HG02970 (cell line): ENCODE data around the gene PRR14L.
"Not testable (repeated sequence)": the region's sequence is repeated elsewhere in the genome, so short reads cannot be mapped to it uniquely, and the experiment has no call there.

Experiments
- ATAC-seq: cut with Tn5 transposase; IDR thresholded peaks from one replicate; pipeline ENCODE4 v1.9.1; 2021; ENCODE audit warnings: mild to moderate bottlenecking, moderate library complexity, moderate number of reproducible peaks; ENCODE audit not compliant: unreplicated experiment, low FRiP score

PRR14L gene

DNA sequence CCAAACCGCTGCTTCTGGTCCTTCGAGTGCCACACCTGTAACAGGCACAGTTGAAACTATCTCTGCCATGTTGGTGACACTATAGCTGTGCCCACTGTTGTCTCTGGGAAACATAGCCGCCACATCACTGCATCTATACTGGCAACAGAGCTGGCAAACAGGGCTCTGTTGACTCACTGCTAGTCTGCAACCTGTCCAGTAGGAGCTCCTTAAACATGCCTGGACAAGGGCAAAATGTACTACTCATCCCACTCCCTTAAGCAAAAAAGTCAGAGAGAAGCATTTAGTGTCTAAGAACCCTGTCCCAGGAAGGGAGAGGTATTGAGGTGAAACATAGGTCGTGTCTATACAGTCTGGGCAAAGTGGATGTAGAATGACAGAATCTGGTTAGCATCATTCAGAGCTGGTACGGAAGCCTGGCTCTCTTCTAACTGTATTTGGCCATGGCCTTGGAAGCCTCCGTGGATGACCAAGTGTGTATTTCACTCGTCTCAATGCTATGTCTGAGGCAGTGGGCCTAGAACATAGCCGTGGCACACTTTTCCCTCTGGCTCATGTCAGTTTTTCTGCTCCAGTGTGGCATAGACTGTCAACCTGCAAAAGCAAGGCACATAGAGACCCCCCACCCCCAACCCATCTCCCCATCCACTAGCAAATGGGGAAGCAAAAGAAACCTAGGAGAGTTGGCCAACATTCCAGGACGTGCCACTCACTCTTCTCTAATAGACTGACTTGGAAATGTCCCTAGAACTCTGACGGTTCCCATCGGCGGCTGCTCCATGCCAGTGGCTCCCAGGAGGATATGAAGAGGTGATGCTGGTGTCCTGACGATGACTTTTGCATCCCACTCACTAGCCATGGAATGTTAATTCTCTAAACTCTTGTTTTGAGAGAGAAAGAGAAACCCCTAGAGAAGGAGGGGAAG lies 66.5 kb downstream of the PRR14L start:
- no peak for ATAC-seq

DNA sequence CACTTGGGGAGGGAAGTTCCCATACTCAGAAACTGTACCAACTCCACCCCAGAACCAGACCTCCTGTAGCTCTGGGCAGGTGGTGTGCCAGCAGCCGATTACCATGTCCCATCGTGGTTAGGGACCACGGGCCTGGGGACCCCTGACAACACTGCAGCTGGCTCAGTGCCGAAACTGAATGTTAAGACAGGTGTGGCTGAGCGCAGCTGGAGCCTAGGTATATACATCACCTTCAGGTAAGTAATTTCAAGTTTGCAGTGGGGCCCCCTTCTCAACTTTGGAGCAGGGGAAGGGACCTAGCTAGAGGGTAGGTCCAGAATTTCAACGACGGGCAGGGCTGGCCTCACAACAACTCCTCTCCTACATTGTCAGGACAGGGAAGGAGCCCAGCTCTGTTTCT lies 67.2 kb downstream of the PRR14L start:
- ATAC-seq: no peak

DNA sequence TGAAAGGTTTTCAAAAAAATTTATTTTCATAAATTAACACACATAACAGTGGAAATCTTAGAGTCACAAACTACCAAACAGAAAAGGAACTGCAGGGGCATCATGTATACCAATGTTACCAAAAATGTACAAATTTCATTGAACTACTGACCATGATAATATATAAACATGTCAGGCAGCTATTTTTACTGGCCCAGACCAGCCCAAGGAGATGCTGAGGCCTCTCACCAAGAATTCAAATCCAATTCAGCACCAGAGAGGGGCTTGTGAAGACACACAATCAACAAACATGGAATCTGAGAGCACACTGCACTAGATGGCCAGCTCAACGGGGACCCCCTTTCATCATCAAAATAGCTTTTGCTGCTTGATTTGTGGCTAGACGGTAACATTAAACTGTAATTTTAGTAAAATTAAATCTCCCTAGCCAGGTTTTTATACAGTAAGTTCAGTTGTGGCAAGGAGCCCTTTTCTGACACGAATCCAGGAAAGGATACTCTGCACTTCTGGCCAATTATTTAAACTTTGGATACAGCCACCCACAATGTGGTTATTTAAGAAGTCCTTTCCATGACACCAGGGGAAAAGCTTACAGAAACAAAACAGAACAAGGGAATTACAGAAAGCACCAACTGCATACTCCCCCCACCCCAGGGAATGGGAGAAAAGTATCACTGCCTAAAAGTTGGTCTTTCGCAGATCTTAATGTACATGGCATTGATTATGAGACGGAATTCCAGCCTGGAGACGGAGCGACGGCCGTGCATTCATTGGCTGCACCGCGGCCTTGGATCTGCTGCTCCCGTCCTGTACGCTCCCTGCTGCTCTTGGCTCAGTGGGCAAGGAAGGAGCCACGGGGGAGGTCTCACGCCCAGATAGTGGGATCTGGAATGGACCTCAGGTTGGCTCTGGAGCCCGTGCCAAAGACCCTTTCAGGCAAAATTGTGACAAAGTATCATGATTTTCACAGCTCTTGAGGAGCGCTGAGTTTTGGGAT lies 68.3 kb downstream of the PRR14L start:
- ATAC-seq: no peak

DNA sequence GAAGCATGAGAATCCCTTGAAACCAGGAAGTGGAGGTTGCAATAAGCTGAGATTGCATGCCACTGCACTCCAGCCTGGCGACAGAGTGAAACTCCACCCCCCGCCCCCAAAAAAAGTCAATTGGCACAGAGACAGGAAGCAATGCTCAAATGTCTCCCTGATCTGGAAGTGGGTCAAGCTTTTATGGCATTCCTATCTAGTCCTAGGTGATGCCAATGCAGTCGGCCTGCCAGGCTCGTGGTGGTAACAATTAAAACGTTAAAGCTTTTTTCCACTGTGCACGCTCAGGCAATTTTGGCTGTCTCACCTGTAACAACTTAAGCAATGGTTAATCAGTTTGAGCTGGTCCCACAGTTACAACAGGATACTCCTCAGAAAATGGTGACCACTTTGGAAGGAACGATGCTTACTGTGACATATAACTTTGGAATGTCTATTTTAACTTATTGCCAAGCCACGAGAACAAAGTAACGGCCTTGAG lies 69.0 kb downstream of the PRR14L start:
- ATAC-seq: no peak

DNA sequence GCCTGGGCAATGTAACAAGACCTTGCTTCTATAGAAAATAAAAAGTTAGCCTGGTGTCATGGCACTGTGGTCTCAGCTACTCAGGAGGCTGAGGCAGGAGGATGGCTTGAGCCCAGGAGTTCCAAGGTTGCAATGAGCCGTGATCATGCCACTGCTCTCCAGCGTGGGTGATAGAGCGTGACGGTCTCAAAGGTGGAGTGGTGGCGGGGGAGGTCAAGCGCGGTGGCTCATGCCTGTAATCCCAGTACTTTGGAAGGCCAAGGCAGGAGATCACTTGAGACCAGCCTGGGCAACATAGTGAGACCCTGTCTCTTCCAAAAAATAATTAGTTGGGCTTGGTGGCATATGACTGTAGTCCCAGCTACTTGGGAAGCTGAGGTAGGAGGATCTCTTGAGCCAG lies 71.2 kb downstream of the PRR14L start:
- no peak for ATAC-seq

DNA sequence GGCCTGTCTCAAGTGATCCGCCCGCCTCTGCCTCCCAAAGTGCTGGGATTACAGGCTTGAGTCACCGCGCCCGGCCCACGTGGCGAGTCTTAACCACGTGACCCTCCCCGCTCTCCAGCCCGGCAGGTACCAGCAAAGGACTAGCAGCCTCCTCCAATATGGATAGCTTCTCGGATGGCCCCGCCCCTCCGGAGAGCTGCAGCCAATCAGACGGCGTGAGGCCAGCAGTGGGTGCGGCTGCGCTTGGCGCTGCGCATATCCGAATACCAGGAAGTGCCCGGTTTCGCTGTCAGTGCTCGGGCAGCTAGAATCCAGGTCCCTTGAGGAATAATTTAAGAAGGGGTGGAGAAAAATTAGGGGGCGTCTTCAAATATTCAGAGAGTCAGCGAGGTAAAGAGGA lies 73.2 kb downstream of the PRR14L start:
- ATAC-seq: peak; percentile 76

DNA sequence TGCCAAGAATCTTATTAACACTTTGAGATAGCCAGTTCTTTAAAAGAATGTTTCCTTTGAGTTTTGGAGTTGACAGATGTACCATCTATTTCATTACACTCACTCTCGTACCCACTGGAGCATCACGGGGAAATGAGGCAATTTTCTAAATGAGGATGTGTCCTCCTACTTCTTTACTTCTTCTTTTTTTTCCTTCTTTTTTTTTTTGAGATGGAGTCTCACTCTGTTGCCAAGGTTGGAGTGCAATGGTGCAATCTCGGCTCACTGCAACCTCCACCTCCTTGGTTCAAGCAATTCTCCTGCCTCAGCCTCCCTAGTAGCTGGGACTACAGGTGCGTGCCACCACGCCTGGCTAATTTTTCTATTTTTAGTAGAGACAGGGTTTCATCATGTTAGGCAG lies 75.7 kb downstream of the PRR14L start:
- not testable (repeated sequence) for ATAC-seq

DNA sequence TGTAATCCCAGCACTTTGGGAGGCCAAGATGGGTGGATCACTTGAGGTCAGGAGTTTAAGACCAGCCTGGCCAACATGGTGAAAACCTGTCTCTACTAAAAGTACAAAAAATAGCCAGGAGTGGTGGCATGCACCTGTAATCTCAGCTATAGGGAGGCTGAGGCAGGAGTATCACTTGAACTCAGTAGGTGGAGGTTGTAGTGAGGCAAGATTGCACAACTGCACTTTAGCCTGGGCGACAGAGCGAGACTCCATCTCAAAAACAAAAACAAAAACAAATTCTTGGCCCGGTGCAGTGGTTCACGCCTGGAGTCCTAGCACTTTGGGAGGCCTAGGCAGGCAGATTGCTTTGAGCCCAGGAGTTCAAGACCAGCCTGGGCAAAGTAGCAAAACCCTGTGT lies 81.1 kb downstream of the PRR14L start:
- ATAC-seq: not testable (repeated sequence)

DNA sequence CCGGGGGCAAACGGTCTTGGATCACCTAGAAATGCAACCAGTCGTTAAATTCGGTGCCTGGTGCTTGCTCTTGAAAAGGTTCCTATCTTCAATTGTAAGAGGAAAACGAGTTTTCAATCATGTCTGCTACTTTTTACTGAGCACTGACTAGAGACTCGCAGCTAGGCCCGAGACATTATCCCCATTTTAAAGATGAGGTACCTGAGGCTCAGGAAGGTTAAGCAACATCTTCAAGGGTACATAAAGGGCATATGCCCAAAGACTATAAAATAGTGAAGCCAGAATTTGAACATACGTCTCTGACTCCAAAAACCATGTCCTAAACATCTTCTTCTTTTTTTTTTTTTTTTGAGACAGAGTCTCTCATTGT lies 87.3 kb downstream of the PRR14L start:
- ATAC-seq: no peak

DNA sequence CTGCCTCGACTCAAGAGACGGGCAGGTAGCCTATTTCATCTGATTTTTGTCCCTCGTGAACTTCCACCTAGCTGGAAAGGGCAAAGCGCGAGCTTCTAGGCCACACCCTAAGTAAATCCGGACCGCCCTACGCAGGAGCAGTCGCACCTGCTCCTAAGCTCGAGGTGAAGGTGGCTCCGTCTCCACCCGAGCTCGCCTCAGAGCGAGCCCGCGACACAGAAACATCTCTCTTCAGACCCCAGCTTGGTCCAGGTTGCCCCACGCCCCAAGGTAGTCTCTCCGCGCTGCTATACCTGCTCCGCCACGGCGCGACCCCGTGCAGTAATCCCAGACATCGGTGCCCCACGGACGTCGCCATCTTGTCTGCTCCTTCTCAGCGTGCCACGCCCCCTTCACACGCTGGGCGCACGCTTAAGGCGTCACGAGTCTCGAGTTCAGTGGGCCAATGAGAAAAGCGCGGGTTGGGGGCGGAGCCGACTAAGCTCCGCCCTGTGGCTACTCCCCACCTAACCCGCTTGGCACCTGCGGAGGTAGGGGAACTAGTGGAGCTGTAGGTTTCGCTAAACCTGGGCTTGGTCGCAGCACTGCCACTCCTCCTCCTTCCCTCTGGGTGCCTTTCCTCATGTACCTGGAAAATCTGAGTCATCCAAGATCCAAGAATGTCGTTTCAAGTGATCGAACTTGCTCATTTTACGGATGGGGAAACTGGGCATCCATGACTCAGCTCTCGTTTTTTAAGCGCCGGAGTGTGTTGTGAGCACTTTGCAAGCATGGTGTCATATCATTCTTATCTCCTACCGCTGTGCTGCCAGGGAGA lies 87.9 kb downstream of the PRR14L start, which contains the start of gene PISD:
Gene PISD (minus strand): TSS at position 365 of the 817 bp plus-strand sequence. CDS start 7 bp downstream, at position 358.
- peak; percentile 88 for ATAC-seq

DNA sequence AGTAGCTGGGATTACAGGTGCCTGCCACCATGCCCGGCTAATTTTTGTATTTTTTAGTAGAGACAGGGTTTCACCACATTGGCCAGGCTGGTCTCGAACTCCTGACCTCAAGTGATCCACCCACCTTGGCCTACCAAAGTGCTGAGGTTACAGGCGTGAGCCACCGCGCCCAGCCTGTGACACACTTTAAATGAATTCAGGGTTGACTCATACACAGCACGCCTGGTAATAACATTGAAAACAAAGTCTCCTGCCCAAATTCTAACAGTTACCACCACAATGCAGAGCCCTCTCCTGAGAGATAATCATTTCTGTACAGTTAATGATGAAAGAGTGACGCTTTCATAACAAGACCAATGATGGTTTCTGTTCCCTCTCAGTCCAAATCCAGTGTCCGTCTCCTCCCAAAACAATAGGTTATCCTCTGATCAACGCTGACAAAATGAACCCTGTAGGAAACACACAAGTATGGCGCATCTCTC lies 89.0 kb downstream of the PRR14L start:
- ATAC-seq: not testable (repeated sequence)

DNA sequence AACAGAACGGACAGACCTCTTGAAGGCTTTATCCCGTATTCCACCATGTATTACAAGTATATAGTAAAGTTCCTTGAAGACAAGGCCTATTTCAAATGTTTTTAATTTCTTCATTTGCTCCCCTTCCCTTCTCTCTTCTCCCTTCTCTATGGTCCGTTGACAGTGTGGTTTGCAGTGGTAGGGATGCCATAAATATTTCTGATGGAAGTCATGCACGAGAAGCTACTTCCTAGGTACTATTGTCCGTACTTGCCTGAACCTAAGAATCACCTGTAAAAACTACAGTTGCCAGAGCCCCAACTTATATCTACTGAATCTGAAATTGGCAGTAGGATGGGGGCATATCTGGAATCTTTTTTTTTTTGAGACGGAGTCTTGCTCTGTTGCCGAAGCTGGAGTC lies 90.7 kb downstream of the PRR14L start:
- no peak for ATAC-seq

DNA sequence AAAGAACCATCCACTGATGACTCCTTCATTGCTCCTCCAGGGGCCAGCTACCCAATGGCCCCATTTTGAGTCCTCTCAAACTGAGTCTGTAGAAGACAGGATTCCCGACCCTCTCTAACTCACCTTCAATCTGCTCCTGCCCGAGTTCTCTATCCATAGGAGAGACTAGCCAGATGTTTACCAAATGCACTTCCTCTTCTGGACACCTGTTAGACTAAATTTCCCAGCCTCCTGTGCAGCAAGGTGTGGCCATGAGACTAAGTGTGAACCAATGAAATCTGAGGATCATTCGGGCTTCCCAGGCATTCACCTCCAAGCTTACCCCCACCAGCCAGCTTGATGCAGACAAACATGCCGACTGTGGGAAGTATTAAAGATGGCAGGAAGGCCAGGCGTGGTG lies 95.5 kb downstream of the PRR14L start:
- ATAC-seq: no peak

DNA sequence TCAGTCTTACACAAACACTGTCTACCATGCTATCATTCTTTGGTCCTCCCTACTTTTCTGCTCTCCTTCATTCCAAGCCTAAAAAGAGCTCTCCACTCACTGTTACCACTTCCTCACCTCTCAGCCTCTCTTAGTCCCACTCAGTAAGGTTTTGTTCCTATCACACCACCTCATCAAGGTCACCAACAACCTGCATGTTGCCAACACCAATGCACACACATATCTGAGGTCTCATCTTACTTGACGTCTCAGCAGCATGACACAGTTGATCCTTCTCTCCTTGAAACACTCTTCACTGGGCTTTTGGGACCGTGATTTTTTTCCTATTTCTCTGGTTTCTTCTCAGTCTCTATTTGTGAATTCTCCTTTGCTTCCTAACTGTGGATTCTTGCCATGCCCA lies 96.0 kb downstream of the PRR14L start:
- ATAC-seq: no peak

DNA sequence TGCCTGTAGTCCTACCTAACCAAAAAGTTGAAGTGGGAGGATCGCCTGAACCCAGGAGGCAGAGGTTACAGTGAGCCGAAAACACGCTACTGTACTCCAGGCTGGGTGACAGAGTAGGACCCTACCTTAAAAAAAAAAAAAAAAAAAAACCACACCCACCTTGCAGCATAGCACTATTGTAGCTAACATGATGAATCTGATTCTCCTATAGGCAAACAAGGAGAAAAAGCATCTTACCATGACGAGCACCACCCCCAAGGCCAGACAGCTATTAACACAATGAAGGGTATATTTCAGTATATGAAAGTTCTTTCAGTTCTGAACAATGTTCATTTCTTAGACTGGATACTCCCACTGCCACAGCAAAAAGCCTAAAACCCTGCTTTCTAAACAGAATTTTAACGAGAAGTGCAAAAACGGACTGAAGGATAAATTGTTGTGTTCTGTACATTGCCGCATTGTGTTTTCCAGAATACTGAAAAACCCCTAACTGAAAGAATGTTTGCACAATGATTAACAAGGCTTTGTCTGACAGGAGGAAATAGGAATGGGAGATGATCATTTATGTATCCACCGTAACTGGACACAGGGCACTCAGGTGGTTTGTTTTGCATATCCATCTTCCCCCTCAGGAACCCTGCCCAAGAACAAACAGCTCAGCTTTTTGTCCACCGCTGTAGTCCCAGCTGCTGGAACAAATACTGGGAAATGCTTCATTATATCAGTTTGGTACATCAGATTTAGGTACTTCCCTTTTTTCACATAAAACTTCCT lies 96.8 kb downstream of the PRR14L start:
- no peak for ATAC-seq

DNA sequence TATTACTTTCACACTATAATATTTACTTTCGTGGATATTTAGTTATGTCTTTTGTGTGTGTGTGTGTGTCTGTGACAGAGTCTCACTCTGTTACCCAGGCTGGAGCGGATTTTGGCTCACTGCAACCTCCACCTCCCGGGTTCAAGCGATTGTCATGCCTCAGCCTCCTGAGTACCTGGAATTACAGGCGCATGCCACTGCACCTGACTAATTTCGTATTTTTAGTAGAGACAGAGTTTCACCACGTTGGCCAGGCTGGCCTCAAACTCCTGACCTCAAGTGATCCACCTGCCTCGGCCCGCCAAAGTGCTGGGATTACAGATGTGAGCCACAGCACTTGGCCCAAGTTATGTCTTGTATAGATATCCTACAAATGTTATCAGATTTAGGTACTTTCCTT lies 97.8 kb downstream of the PRR14L start:
- ATAC-seq: no peak

DNA sequence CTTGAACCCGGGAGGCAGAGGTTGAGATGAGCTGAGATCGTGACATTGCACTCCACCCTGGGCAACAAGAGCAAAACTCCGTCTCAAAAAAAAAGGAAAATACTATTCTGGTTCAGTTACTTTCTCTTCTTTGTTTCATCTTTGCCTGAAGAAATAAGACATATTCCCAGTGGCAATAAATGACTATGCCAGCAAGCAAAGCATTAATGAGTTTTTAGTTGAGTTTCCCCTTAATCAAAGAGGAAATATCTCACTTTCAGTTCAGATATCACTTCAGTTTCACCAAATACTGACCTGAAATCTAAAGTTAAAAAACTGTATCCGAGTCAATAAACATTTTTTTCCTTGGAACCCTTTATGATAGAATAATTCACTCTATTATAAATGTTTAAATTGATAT lies 98.3 kb downstream of the PRR14L start:
- no peak for ATAC-seq

DNA sequence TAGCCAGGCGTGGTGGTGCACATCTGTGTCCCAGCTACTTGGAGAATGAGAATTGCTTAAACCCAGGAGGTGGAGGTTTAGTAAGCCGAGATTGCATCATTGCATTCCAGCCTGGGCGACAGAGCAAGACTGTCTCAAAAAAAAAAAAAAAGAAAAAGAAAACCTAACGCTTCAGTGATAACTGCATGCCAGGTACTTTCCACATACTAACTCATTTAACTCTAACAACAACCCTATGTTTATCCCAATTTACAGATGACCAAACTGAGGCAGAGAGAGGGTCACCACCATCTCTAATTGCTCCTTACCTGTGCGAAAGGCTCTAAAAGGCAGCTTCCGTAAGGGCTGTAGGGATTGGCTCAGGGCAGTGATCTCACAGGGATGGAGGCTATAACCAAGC lies 99.5 kb downstream of the PRR14L start:
- ATAC-seq: no peak
